Astrocyte of the spinal cord (primary cell): ENCODE measurements around the gene NDST1.

Source experiments
- DNase-seq: peaks from one replicate; pipeline ENCODE4 v3.0.0; 2011; ENCODE audit warnings: low read depth, low spot score
- H3K4me3 ChIP-seq: 2 replicates; pipeline ENCODE4 v1.5.1; 2011; ENCODE audit warnings: low read depth, mild to moderate bottlenecking, low read length, moderate library complexity
- in situ Hi-C: cut with HindIII; loops from 2 replicates; pipeline ENCODE4 v1.10.0; 2017; ENCODE audit warnings: low sequenced_read_pairs
- TF ChIP-seq, protein P1 (sequence below): IDR thresholded peaks from 2 replicates; pipeline ENCODE4 v1.5.1; 2012; ENCODE audit warnings: low read depth, mild to moderate bottlenecking, low read length, inconsistent platforms

The NDST1 gene

DNA sequence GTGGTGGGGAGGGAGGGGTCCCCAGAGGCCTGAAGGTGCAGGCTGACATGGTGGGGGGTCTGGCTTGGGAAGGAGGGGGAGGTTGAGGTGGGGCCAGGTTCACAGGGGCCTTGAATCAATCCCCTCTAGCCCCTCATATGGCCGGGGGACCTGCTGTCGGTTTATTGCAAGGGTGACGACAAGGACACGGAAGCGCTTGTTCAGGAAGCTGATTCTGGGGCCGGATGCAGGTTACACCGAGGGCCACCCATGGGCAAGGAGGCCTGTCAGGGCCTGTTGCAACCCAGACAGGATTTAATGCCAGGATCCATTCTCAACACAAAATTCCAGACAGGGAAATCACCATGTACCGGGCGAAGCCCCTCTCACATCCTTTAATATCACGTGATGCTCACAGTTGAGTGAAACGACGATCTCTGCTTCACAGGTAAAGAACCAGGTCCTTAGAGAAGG is 90.9 kb downstream of the NDST1 start:
- in situ Hi-C loops, result no loop called here
- no peak for DNase-seq
- TF ChIP-seq, protein P1, sequence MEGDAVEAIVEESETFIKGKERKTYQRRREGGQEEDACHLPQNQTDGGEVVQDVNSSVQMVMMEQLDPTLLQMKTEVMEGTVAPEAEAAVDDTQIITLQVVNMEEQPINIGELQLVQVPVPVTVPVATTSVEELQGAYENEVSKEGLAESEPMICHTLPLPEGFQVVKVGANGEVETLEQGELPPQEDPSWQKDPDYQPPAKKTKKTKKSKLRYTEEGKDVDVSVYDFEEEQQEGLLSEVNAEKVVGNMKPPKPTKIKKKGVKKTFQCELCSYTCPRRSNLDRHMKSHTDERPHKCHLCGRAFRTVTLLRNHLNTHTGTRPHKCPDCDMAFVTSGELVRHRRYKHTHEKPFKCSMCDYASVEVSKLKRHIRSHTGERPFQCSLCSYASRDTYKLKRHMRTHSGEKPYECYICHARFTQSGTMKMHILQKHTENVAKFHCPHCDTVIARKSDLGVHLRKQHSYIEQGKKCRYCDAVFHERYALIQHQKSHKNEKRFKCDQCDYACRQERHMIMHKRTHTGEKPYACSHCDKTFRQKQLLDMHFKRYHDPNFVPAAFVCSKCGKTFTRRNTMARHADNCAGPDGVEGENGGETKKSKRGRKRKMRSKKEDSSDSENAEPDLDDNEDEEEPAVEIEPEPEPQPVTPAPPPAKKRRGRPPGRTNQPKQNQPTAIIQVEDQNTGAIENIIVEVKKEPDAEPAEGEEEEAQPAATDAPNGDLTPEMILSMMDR, result no peak
- no peak overlapping the region for H3K4me3 ChIP-seq

DNA sequence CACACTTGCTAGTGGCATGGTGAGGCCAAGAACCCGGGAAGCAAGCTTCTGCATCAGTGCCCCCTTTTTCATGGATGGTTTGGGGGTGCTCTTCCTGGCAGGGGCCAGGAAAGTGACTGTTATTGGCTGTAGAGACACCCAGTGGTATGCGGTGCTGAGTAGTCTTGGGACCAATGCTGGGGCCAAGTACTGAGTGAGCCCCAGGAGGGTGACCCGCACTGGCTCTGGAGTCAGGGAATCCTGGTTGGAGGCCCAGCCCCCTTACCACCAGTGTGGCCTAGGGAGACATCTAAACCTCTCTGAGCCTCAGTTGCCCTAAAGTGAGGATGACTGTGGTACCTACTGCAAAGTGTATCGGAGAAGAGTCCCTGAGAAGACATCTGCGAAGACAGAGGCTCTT is 91.3 kb downstream of the NDST1 start:
- TF ChIP-seq, protein P1, result no peak
- DNase-seq, result no peak
- in situ Hi-C loops, result no loop called here
- no peak overlapping the region for H3K4me3 ChIP-seq

DNA sequence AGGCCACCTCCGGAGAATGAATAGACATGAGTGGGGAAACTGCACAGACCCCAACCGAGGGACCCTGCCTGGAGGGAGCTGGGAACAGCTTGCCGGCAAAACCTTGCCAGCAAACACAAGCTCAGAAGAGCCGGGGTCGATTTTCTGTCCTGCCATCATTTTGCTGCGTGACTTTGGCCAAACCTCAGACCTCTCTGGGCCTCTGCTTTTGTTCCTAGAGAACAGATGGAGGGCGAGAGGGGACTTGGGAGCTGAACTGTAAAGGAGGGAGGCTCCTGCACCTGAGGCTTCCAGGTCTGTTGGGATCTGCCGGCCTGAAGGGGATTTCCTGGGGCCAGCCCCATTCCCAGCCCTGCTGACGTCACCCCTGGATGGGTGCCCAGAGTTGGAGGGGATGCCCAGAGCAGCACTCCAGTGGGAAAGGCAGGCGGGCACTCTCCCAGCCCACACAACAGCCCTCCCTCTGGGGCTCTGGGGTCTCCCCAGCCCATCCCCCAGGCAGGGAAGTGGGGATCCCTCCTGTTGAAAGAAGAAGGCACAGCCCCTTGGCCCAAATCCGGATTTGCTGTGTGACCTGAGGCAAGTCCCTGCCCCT is 92.1 kb downstream of the NDST1 start:
- TF ChIP-seq, protein P1, result no peak
- in situ Hi-C loops, result no loop called here
- DNase-seq, result peak; percentile 70
- no peak overlapping the region for H3K4me3 ChIP-seq

DNA sequence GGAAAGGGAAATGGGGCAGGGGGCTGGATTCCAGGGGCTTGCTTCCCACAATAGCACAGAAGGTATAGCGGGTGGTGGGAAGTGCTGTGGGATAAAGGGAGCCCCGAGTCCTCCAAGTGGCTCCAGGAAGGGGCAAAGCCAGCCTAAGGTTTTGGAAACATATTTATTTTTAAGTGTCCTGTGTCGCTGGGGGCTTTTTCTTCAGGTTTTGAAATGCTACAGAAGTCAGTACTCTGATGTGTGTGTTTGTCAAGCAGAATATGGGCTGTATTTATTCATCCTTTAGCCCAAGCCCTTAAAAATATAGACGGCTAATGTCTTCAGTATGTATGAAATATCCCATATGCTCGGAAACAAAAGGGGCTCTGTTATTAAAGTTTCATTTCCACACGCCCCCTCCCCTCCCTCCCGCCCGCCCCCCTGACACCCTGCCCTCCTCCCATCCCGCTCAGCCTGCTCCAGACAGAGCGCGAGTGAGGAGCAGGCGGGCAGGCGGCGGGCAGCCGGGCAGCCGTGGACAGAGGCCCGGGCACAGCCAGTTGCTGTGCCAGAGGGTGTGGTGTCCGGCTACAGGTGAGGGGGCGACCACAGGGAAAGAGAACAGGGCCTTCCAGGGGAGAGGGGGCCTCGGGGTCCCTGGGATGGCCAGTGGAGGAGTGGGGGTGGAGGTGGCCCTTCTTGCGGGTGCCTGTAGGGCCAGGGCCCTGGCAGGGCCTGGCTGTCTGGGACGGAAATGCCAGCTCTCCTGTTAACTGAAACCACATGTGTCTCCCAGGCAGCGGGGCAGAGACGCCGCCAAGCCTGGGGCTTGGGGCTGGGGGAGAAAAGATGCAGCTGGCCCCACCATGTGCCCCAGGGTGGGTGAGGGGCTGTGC is 92.9 kb downstream of the NDST1 start:
- no peak overlapping the region for H3K4me3 ChIP-seq
- in situ Hi-C loops, result no loop called here
- DNase-seq, result no peak
- TF ChIP-seq, protein P1, result no peak

DNA sequence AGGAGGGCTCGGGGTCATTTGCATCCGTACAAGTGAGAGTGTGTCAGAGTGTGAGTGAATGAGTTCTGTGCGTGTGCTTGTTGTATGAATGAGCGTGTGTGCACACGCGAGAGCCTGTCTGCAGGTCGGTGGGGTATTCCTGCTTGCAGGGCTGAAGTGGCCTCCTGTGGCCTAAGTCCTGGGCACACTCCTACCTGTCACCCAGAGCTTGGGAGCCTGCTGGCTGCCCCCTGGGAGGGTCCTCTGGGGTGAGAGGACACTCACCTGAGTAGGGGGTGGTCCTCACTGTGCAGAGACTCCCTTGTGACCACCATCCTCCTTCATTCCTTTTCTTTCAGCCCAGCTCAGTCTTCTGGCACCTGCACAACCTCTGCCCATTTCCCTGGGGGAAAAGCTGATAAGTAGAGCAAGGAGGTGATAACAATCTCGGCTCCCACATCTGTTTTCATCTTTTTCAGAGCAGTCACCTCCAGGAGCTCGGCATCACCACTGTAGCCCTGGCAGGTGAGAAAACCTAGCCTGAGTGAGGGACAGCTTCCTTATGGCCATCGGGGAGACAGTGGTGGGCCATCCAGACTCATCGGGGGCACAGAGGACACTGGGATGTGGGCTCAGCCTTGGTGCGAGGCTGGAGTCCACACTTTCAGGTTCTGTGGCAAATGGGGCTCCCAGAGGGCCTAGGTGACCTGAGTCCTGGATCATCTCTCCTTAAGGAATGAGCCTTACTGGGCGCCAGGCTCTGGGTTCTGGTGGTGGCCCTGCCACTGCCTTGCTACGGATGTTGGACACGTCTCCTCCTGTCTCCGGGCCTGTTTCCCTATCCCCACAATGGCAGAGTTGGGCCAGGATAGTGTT is 93.8 kb downstream of the NDST1 start:
- no peak for DNase-seq
- in situ Hi-C loops, result no loop called here
- TF ChIP-seq, protein P1, result no peak
- no peak overlapping the region for H3K4me3 ChIP-seq

DNA sequence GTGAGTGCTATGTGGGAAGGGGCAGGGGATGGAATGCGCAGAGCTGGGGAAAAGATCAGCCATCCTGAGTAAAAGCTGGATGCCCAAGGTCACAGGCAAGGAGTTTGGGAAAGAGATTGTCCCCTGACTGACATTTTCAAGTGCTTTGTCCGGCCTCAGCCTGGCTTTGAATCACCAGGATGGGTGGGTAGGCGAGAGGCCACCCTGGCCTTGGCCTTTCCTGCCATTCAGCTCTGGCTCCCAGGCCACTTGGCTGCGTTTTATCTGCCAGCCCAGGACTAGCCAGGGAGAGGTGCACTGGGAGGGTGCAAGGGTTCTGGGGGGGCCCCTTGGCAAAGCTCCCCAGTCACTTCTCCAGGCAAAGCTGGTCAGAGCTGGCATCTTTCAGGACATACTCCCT is 95.1 kb downstream of the NDST1 start:
- TF ChIP-seq, protein P1, result no peak
- no peak for DNase-seq
- in situ Hi-C loops, result no loop called here
- no peak overlapping the region for H3K4me3 ChIP-seq
